Endometrium (tissue), 2 donors: ENCODE results near the gene NSUN7.
"Not testable (repeated sequence)": the region's sequence is repeated elsewhere in the genome, so short reads cannot be mapped to it uniquely, and the experiment has no call there.

ENCODE experiments used
- FAIRE-seq: peaks from 2 replicates; lab custom pipeline; 2012; peaks lifted over from hg19 to GRCh38; lab: Jason Lieb, UNC
- donor health status: control.
- donor health status: control.

Gene NSUN7

DNA sequence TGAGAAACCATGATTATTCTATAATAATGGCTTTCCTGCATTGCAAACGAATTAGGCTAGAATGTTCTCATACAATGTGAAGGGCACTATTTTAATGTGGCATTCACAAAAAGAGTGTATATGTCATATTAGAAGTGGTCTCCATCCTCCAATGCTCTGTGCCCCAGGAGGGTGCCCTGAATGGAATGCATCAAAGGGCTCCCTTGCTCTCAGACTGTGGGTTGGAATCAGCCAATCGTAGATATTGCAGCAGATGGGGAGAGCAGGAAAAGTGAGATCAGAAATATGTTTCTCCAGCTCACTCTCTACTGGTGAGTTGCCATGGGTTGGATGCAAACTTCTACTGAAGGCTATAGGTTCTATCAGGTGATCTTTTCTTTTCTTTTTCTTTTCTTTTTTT lies 11.9 kb upstream of the NSUN7 start:
- FAIRE-seq, result no peak

DNA sequence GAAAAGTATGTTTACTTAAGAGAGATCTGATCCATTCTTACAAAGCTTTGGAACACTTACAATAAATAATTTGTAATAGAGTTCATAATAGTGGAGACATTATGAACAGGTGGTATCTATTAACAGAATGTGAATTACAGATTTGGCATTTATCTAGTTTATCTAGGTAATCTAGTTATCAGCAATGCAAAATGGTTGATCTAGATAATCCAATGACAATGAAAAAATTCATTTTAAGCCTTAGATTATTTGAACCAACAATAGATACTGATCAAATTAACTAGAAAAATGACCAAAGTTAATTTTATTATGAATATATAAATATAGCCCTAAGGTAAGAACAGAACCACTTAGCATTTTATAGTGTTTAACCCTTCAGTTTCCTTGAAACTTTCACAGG lies 10.4 kb upstream of the NSUN7 start:
- no peak for FAIRE-seq

DNA sequence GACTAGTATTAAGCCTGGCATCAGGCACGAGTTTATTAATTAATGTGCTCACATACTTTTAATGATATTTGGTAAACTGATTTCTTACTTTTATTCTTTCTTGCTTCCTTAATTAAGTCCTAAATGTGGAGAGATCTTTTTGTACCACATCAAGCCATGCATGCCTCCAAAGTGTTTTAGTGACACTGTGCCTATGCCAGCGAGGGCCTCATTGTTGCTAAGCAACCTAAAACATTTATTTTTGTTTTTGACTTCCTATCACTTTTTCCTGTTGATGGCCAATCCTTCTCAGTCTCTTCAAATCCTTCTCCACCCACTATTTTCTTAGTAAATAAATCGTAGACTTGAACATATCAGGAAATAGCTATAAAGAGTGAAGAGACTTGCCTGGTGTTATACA lies 5.5 kb upstream of the NSUN7 start:
- no peak for FAIRE-seq

DNA sequence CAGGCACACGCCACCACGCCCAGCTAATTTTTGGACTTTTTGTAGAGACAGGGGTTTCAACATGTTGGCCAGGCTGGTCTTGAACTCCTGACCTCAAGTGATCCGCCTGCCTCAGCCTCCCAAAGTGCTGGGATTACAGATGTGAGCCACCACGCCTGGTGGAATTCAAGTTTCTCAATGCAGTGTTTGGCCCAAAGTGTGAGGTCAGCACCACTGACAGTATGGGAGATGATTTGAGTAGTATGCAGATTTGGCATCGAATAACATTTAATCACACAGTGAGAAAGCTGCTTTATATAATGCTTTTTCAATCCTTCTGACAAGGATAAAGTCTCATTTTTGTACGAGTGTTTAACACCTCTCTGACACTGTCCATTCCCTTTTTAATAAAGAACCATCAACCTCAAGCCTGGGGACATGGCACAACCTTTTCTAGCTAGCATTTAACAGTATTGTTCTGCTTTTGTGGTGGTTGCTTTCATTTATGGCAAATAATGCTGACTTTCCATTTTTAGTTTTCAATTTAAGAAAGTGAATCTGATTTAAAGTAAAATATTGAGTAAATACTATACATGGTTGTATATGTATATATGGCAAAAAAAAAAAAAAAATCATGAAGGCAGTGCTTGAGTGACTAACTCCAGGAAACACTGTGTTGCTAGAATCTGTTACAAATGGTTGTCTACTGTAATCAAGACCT lies 4.3 kb upstream of the NSUN7 start:
- FAIRE-seq, result no peak

GRCh38 chr4:40747207-40747835 lies 2.4 kb upstream of the NSUN7 start:
- no peak for FAIRE-seq

GRCh38 chr4:40750461-40751258 lies 905 bp downstream of the NSUN7 start:
- FAIRE-seq, result no peak

GRCh38 chr4:40755616-40756015 lies 5.9 kb downstream of the NSUN7 start:
- FAIRE-seq, result no peak

DNA sequence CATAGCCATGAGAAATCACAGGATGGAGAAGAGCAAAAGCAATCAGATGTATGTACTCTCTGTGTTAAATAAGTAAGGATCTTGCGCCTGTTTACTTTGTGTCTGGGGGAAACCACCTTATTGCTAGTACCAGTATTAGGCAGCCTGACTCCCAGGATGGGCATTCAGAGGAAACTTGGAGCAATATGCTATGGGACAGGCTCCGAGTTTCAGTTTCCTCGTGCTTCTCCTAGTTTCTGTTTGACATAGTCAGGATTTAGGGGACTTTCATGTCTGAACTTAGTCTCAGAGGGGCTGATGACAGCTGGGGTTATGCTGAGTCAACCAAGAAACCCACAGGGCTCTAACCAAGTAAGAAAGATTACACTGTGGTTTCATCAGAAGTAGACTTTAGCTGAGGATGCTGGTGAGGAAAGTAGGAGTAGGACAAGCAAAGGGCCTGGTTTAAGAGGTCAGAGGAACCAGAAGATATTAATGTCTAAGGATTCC lies 13.5 kb downstream of the NSUN7 start:
- FAIRE-seq, result no peak

GRCh38 chr4:40769266-40769665 lies 19.5 kb downstream of the NSUN7 start:
- no peak for FAIRE-seq

- FAIRE-seq, result no peak
These were observed 28.3 kb downstream of the NSUN7 start for GRCh38 chr4:40778090-40778489.

- no peak for FAIRE-seq
These were observed 33.1 kb downstream of the NSUN7 start for GRCh38 chr4:40782876-40783275.

DNA sequence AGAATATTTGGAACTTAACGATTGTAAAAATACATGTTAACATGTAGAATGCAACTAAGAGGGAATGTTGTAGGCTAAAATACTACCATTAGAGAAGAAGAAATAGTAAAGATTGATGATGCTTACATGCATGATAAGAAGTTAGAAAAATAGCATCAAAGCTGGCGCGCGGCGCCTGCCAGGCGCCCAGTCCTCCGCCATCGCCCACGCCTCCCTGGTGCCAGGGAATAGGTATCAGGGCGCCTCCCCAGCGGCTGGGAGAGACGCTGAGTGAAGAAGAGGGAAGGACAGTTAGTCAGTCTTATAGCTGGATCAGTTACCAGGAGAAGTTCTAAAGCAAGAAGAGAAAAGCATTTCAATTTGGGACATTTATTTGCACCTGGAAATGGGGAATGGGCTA lies 36.0 kb downstream of the NSUN7 start:
- no peak for FAIRE-seq

GRCh38 chr4:40788331-40788730 lies 38.6 kb downstream of the NSUN7 start:
- FAIRE-seq, result no peak

GRCh38 chr4:40789031-40789430 lies 39.3 kb downstream of the NSUN7 start:
- FAIRE-seq, result no peak

GRCh38 chr4:40789771-40790170 lies 40.0 kb downstream of the NSUN7 start:
- FAIRE-seq, result no peak

- no peak for FAIRE-seq
These were observed 50.3 kb downstream of the NSUN7 start for GRCh38 chr4:40800064-40800463.

DNA sequence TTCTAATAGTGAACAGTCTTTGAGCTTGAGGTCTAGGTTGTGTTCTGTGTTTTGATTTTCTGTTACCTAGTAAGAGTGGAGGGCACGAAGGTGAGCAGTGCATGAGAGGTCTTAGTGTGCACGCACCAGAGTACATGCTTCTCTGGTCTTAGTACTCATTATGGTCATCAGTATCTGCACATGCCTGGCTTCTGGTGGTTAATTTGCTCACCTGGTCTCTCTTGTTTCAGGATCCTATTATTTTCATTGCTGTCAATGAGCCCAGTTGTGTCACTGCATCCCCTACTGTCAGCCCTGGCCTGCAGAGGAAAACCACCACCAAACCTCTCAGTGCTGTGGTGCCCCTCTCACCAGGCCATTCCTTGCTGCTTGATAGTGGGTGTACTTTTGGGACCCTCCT lies 54.8 kb downstream of the NSUN7 start:
- FAIRE-seq, result no peak

DNA sequence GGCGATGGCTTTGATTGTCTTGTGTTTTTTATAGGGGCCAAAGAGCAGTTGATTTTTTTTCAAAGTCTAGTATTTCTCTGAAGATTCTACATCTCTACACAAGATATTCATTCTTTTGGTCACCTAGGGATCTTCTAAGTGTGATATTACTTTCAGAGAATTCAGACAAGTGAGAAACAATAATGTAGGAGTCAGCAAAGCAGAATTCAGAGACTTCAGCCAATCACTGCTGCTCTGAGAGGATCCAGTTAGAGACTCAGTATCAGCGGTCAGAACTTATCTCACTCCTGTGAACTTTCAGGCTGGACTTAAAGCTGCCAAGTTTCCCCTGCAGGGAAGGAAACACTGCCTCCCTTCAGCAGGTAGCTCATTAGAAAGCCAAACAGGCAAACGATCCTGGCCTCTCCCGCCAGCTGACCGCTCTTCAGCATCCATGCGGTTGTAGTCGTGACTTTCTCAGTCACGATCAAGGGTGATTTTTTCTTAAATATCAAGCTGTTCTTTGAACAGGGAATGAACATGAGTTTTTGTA lies 59.2 kb downstream of the NSUN7 start:
- no peak for FAIRE-seq

DNA sequence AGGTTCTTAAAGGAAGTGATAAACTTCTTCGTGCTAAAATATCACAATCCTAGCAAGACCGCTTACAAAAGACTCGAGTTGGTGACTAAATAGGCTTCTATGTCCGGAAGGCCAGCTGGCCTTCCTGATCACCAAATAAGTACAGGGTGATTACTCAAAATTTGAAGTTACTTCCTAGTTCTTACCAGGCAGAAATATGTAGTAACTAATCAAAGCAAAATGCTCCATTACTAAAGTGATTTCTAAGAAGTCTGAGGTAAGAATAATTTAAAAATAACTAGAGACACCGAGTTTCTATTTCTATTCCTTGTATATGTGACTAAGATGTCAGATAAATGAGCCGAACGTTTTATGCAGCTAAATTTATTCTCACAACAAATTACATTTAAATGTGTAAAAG lies 62.2 kb downstream of the NSUN7 start:
- FAIRE-seq, result no peak

DNA sequence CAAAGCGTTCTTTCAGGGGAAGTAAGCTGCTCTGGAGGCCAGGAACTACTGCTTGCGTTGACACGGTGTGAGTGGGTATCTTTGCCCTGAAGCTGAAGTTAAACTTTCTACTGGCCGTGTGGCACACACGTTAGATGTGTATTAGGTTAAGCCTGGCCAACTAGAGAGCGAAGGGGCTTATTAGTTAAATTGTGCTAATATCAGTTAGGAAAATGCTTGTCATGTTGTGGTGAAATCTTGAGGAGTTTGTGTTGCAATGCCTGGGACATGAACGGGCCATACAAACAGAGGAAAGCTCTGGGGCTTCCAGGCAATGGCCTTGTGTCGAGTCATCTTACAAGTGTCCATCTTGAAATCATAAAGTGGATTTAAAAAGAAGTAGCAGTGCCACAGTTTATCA lies 62.6 kb downstream of the NSUN7 start:
- FAIRE-seq, result no peak

GRCh38 chr4:40812856-40813255 lies 63.1 kb downstream of the NSUN7 start:
- no peak for FAIRE-seq

- not testable (repeated sequence) for FAIRE-seq
These were observed 67.4 kb downstream of the NSUN7 start for GRCh38 chr4:40817157-40817556.

DNA sequence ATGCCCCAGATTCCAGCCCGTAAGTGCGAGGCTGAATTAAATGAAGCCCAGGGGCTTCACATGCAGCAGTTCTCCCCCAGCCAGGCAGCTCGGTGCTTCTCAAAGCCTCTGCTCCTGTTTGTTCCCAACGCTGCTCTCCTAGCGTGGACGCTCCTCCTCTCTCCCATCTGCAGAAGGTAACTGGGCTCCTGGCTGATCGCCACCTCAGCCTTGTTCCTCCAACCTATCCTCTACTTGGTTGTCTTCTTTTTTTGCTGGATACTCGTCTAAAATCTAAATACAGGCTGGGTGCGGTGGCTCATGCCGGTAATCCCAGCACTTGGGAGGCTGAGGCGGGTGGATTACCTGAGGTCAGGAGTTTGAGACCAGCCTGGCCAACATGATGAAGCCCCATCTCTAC lies 70.3 kb downstream of the NSUN7 start:
- no peak for FAIRE-seq
